HepG2 (cell line): Measurements from ENCODE around the gene CMIP. TPM values are rescaled to one million over a fixed set of nuclear protein-coding genes. Genes with fewer than 3 reads are reported as not detected.

Experiments used
- ATAC-seq: fragments of 200-7000 bp; cut with Tn5 transposase; 3 replicates; pipeline ENCODE4 v1.9.1; 2020; ENCODE audit warnings: mild to moderate bottlenecking, moderate library complexity
- BruUV-seq: library from RNA; stranded (reverse); fragments of 400-500 nt; replicated peaks from 2 replicates; lab custom pipeline; 2021; lab: Mats Ljungman, UMichigan
- CTCF ChIA-PET: fragments of 300-600 bp; formaldehyde crosslinking; extraction: SDS; loops from one replicate; lab custom pipeline; 2021; ENCODE audit warnings: low total read pairs, inconsistent platforms, low intra/inter-chr PET ratio; lab: Yijun Ruan, JAX
- POLR2A ChIA-PET: fragments of 350-600 bp; sonication (Branson Sonifier 250); formaldehyde crosslinking; loops from one replicate; lab custom pipeline; 2020; ENCODE audit warnings: antibody characterized with exemption, inconsistent platforms; lab: Yijun Ruan, JAX
- DNase-seq: peaks from one replicate; pipeline ENCODE4 v3.0.0-alpha.2; 2015; ENCODE audit warnings: low spot score
- FAIRE-seq: peaks from 3 replicates; lab custom pipeline; 2011; peaks lifted over from hg19 to GRCh38; lab: Jason Lieb, UNC
- H2AFZ ChIP-seq: one replicate; pipeline ENCODE4 v1.6.1; 2011; ENCODE audit warnings: low read length, inconsistent platforms
- H3K27ac ChIP-seq: fragments of 300-600 bp; 3 replicates; pipeline ENCODE4 v1.8.0; 2011; ENCODE audit warnings: mixed run types, mild to moderate bottlenecking, mixed read lengths, low read length, inconsistent platforms; ENCODE audit not compliant: insufficient read depth; ENCODE audit errors: extremely low read length
- H3K27me3 ChIP-seq, 2 experiments: fragments of 200-600 bp in 1 of 2; 2 replicates in 1 of 2; 3 replicates in 1 of 2; pipeline versions ENCODE4 v1.6.0 to v1.8.0; 2011; ENCODE audit warnings: low read length in 2 of 2, mild to moderate bottlenecking in 2 of 2, moderate library complexity in 2 of 2, inconsistent platforms in 1 of 2; ENCODE audit not compliant: insufficient read depth in 2 of 2, control insufficient read depth in 1 of 2
- H3K36me3 ChIP-seq, 2 experiments: fragments of 200-600 bp in 1 of 2; replicated peaks in 1 of 2; 2 replicates in 1 of 2; 3 replicates in 1 of 2; pipeline versions ENCODE4 v1.5.1 to v1.8.0; 2011; ENCODE audit warnings: low read length in 2 of 2, inconsistent platforms in 1 of 2; ENCODE audit not compliant: insufficient read depth in 2 of 2, control insufficient read depth in 1 of 2
- H3K4me1 ChIP-seq: 2 replicates; pipeline ENCODE4 v1.5.1; 2012; ENCODE audit warnings: low read length, inconsistent platforms; ENCODE audit not compliant: insufficient read depth
- H3K4me2 ChIP-seq: 2 replicates; pipeline ENCODE4 v1.6.0; 2011; ENCODE audit warnings: low read depth, low read length, inconsistent platforms
- H3K4me3 ChIP-seq, 3 experiments: fragments of 200-600 bp in 1 of 3; sonication (generic), shearing (Covaris generic) in 1 of 3; replicated peaks in 1 of 3; 2 replicates each; pipeline ENCODE4 v1.5.1; 2011 to 2016; ENCODE audit warnings: low read length in 3 of 3, inconsistent platforms in 2 of 3, low read depth in 2 of 3, mild to moderate bottlenecking in 2 of 3, control low read depth in 1 of 3, mixed read lengths in 1 of 3; ENCODE audit not compliant: insufficient read depth in 1 of 3
- H3K79me2 ChIP-seq: one replicate; pipeline ENCODE4 v1.6.1; 2011; ENCODE audit warnings: low read length, inconsistent platforms; ENCODE audit not compliant: insufficient read depth
- H3K9ac ChIP-seq: 2 replicates; pipeline ENCODE4 v1.6.0; 2011; ENCODE audit warnings: mild to moderate bottlenecking, low read depth, low read length, inconsistent platforms; ENCODE audit not compliant: insufficient read depth
- H3K9me3 ChIP-seq: 2 replicates; pipeline ENCODE4 v1.5.1; 2012; ENCODE audit warnings: mild to moderate bottlenecking, low read length
- H4K20me1 ChIP-seq: 2 replicates; pipeline ENCODE4 v1.6.0; 2011; ENCODE audit warnings: inconsistent platforms, mild to moderate bottlenecking, low read length, moderate library complexity; ENCODE audit not compliant: insufficient read depth
- POLR2A ChIP-seq, 2 experiments: IDR thresholded peaks; 2 replicates each; pipeline ENCODE4 v1.6.1; 2011; ENCODE audit warnings: low read depth in 2 of 2, low read length in 2 of 2, mild to moderate bottlenecking in 1 of 2, moderate library complexity in 1 of 2; ENCODE audit not compliant: insufficient read depth in 1 of 2
- ZNF260 ChIP-seq: sonication (generic); formaldehyde crosslinking; IDR thresholded peaks from 2 replicates; pipeline ENCODE4 v1.4.0; 2020; ENCODE audit warnings: missing genetic modification reagents, low read depth, mild to moderate bottlenecking, borderline replicate concordance
- ZNF629 ChIP-seq: sonication (generic); formaldehyde crosslinking; conservative IDR thresholded peaks from 2 replicates; pipeline ENCODE4 v1.5.0; 2020; ENCODE audit warnings: missing genetic modification reagents
- ZNF768 ChIP-seq: sonication (generic); formaldehyde crosslinking; IDR thresholded peaks from 2 replicates; pipeline ENCODE4 v1.4.0; 2020; ENCODE audit warnings: missing genetic modification reagents
- WGBS: methylation state at CpG from one replicate; pipeline ENCODE4 v1.1.6; 2017; ENCODE audit warnings: low lambda C conversion rate; 5-methylcytosine and 5-hydroxymethylcytosine counted together
- in situ Hi-C: cut with HindIII; loops from 2 replicates; pipeline ENCODE4 v1.10.0; 2017; ENCODE audit warnings: low pct_unique_long_range_greater_than_20kb; ENCODE audit not compliant: extremely low pct_ligation_motif_present
- intact Hi-C: fragments of 100-400 bp; cut with micrococcal nuclease; formaldehyde crosslinking; loops from one replicate; pipeline ENCODE4 v1.10.0; 2022; ENCODE audit not compliant: unreplicated experiment
- polyA plus RNA-seq, 8 experiments: library from polyadenylated mRNA; depleted of rRNA in 3 of 8; stranded (reverse) in 7 of 8; unstranded in 1 of 8; fragments of >200 nt; fragmentation: Illumina TruSeq in 4 of 8; extraction: Trizol in 4 of 8; gene quantifications; 2 replicates each; pipeline versions ENCODE4 v1.2.1 to v1.2.3, GENCODE V29; 2011 to 2016; ENCODE audit warnings: low read depth in 4 of 8, missing spikeins in 1 of 8, mixed read lengths in 1 of 8; ENCODE audit not compliant: insufficient read depth in 1 of 8
- total RNA-seq, 5 experiments: library from RNA; depleted of rRNA; stranded (reverse); fragments of >200 nt; fragmentation: Illumina TruSeq; extraction: Trizol; gene quantifications; 2 replicates each; pipeline ENCODE4 v1.2.3, GENCODE V29; 2016; ENCODE audit warnings: low read depth in 1 of 5
- TF ChIP-seq, protein P1 (sequence below): sonication (generic); formaldehyde crosslinking; IDR thresholded peaks from 2 replicates; pipeline ENCODE4 v1.5.1; 2020; ENCODE audit warnings: mild to moderate bottlenecking, missing genetic modification reagents, moderate library complexity

Gene CMIP
- total and polyA plus RNA-seq, 2 of the 13 experiments (the other 11 are each of a cell fraction or from before 2014, with no cell fraction given) = 10.9 to 18.1 TPM

DNA sequence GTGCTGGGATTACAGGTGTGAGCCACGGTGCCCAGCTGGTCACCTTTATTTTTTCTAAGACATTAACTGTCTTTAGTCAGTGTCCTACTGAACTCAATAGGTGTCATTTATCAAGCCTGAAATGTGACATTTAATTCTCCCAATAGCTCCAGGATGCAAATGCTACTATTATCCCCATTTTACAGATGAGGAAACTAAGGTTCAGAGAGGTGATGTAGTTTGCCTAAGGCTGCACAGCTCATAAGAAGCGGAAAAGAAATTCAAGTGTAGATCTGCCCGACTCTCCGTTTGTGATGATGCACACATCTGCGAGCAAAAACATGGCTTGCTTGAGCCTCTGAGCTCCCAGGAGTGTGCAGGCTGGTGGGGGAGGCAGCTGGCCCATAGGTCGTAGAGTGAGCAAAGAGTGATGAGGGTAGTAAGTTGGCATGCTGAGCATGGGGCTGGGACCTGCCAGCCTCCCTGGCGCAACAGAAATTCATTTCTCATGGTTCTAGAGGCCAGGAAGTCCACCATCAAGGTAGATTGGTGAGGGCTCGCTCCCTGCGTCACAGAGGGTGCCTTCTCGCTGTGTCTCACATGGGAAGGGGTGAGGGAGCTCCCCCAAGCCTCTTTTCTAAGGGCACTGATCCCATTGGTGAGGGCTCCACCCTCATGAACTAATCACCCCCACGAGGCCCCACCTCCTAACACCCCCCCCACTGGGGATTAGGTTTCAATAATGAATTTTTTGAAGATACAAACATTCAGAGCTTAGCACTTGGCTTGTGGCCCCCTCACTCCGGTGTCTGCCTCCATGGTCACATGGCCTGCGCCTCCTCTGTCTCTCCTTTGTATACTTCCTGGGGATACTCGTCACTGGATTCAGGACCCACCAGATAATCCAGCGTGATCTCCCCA, 193.0 kb downstream of the CMIP start:
- Histone ChIP-seq H3K27ac (no peak overlapping the region), H3K79me2 (peaks cover 39% of the 10 kb centered on the region), H3K9ac (no peak overlapping the region), H2AFZ (no peak overlapping the region), H3K4me2 (no peak overlapping the region), H3K4me1 (peaks cover 42% of the 10 kb centered on the region), H3K9me3 (no peaks in the 10 kb centered on the region), H3K36me3 (peaks cover 4 to 25% of the 10 kb centered on the region in 2 experiments), H3K27me3 (no peaks in the 10 kb centered on the region), H3K4me3 (no peak overlapping the region), H4K20me1 (peaks cover 86% of the 10 kb centered on the region)
- TF ChIP-seq ZNF768 (CRISPR knock-in tag) (peak; percentile 42; the same call in 1 of the 2 replicates), ZNF629 (CRISPR knock-in tag) (peak; percentile 74), ZNF260 (no peak), POLR2A (IDR thresholded peaks at IDR 0.05; ENCODE audit: insufficient read depth in 1 of 2, low read depth in 2 of 2, low read length in 2 of 2) (0 out of 4 replicates have a peak, but pooled peaks of 1 of the 2 experiments have one; percentile 12)
- TF ChIP-seq, protein P1, sequence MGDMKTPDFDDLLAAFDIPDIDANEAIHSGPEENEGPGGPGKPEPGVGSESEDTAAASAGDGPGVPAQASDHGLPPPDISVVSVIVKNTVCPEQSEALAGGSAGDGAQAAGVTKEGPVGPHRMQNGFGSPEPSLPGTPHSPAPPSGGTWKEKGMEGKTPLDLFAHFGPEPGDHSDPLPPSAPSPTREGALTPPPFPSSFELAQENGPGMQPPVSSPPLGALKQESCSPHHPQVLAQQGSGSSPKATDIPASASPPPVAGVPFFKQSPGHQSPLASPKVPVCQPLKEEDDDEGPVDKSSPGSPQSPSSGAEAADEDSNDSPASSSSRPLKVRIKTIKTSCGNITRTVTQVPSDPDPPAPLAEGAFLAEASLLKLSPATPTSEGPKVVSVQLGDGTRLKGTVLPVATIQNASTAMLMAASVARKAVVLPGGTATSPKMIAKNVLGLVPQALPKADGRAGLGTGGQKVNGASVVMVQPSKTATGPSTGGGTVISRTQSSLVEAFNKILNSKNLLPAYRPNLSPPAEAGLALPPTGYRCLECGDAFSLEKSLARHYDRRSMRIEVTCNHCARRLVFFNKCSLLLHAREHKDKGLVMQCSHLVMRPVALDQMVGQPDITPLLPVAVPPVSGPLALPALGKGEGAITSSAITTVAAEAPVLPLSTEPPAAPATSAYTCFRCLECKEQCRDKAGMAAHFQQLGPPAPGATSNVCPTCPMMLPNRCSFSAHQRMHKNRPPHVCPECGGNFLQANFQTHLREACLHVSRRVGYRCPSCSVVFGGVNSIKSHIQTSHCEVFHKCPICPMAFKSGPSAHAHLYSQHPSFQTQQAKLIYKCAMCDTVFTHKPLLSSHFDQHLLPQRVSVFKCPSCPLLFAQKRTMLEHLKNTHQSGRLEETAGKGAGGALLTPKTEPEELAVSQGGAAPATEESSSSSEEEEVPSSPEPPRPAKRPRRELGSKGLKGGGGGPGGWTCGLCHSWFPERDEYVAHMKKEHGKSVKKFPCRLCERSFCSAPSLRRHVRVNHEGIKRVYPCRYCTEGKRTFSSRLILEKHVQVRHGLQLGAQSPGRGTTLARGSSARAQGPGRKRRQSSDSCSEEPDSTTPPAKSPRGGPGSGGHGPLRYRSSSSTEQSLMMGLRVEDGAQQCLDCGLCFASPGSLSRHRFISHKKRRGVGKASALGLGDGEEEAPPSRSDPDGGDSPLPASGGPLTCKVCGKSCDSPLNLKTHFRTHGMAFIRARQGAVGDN (CRISPR knock-in tag) = 0 out of 2 replicates have a peak, but pooled peaks have one; percentile 15
- BruUV-seq = no TSS peak
- DNase-seq (no peak), FAIRE-seq (no peak), ATAC-seq (no peak)
- intact Hi-C loops (no loop called here), in situ Hi-C loops (no loop called here)
- CTCF ChIA-PET = no interaction called here
- POLR2A ChIA-PET = no interaction called here
- 98% methylated on average over 13 of the region's 15 CpGs for WGBS
